ENCODE measurements around the gene SLC38A11.

The SLC38A11 gene

GRCh38 chr2:164846276-164846675, 109.0 kb downstream of the SLC38A11 start:
- DNase-seq, result no peak

Measured in anterior cingulate cortex (tissue), 58 donors.